Cardiac muscle cell (in vitro differentiated cells and primary cell): ENCODE data around the gene CDK14. TPM values are rescaled to one million over a fixed set of nuclear protein-coding genes. Genes with fewer than 3 reads are reported as not detected.

Experiments
- DNase-seq, 2 donors: peaks; one replicate each; pipeline versions ENCODE4 v3.0.0 to v3.0.0-alpha.2; 2010 to 2017; ENCODE audit warnings: low read depth in 1 of 2, low spot score in 1 of 2
- H3K27ac ChIP-seq: fragments of 200-600 bp; sonication (generic); 2 replicates; pipeline ENCODE4 v1.5.1; 2016
- H3K27me3 ChIP-seq: fragments of 200-600 bp; sonication (generic); 2 replicates; pipeline ENCODE4 v1.6.0; 2016; ENCODE audit warnings: control low read depth
- H3K36me3 ChIP-seq: fragments of 200-600 bp; sonication (generic); 2 replicates; pipeline ENCODE4 v1.5.1; 2016; ENCODE audit warnings: control low read depth
- H3K4me1 ChIP-seq: fragments of 200-600 bp; sonication (generic); 2 replicates; pipeline ENCODE4 v1.8.1; 2017; ENCODE audit warnings: low read depth, mild to moderate bottlenecking, mixed run types
- H3K4me3 ChIP-seq: fragments of 200-600 bp; sonication (generic); 2 replicates; pipeline ENCODE4 v1.5.1; 2016; ENCODE audit warnings: mild to moderate bottlenecking
- H3K9me3 ChIP-seq: fragments of 200-600 bp; sonication (generic); 2 replicates; pipeline ENCODE4 v1.5.1; 2017; ENCODE audit warnings: low read depth, mild to moderate bottlenecking, control low read depth
- polyA plus RNA-seq: library from polyadenylated mRNA; unstranded; fragments of >200 nt; fragmentation: Nextera tagmentation; extraction: Ambion mirVana; gene quantifications from 2 replicates; pipeline ENCODE4 v1.2.1, GENCODE V29; 2016
- total RNA-seq: library from RNA; depleted of rRNA; stranded (reverse); fragments of >200 nt; gene quantifications from 2 replicates; pipeline ENCODE4 v1.2.3, GENCODE V29; 2016
- TF ChIP-seq, protein P1 (sequence below): IDR thresholded peaks from 2 replicates; pipeline ENCODE4 v1.5.1; 2012; ENCODE audit warnings: low read depth, mild to moderate bottlenecking, low read length

The CDK14 gene
- total RNA-seq (20.6 and 22.5 TPM in 2 replicates), polyA plus RNA-seq (23.1 and 27.9 TPM in 2 replicates)

DNA sequence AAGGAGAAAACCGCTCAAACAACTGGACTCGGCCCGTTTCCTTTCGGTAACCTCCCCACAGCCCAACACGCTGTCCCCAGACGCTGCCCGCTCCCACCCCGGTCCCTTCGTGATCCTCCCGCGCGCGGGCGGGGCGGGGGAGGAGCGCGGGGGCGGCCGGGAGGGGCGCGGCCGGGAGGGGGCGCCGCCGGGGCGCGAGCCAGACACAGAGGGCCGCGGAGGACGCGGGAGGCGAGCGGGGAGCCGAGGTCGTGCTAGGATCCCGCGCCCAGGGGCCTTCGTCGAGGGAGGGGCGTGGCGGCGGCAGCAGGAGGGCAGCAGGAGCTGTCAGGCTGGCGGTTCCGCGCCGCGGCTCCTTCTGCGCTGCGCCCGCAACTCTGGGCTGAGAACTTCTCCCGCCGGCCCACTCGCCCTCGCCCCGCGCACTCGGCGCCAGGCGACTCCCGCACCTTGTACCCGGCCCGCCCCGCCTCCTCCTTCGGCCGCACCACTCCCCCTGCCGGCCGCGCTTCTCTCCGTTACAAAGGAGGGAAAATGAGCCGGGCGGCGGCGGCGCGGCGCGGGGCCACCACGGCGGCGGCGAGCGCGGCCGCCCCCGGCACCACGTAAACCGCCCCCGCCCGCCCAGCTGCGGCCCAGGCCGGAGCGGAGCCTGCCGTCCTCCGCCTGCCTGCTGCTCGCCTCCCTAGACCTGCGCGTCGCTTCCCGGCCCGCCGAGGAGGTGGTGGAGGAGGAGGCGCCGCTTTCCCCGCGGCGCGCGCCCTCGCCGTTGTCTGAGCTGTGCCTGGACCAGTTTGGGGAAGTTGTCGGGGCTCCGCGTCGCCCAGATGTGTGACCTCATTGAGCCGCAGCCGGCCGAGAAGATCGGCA is at the start of gene CDK14:
CDK14 (plus strand) TSS at position 521 of the 870 bp plus-strand sequence; CDS start at position 828, 307 bp downstream.
- DNase-seq = peak; percentile 82 to 87
- Histone ChIP-seq H3K27me3 (no peaks in the 10 kb centered on the region), H3K4me1 (peaks cover 14% of the 10 kb centered on the region), H3K36me3 (no peaks in the 10 kb centered on the region), H3K9me3 (no peaks in the 10 kb centered on the region), H3K27ac (peak within 1 kb of the TSS; percentile 83), H3K4me3 (peak within 1 kb of the TSS; percentile 90)
- TF ChIP-seq, protein P1, sequence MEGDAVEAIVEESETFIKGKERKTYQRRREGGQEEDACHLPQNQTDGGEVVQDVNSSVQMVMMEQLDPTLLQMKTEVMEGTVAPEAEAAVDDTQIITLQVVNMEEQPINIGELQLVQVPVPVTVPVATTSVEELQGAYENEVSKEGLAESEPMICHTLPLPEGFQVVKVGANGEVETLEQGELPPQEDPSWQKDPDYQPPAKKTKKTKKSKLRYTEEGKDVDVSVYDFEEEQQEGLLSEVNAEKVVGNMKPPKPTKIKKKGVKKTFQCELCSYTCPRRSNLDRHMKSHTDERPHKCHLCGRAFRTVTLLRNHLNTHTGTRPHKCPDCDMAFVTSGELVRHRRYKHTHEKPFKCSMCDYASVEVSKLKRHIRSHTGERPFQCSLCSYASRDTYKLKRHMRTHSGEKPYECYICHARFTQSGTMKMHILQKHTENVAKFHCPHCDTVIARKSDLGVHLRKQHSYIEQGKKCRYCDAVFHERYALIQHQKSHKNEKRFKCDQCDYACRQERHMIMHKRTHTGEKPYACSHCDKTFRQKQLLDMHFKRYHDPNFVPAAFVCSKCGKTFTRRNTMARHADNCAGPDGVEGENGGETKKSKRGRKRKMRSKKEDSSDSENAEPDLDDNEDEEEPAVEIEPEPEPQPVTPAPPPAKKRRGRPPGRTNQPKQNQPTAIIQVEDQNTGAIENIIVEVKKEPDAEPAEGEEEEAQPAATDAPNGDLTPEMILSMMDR = peak; percentile 41

DNA sequence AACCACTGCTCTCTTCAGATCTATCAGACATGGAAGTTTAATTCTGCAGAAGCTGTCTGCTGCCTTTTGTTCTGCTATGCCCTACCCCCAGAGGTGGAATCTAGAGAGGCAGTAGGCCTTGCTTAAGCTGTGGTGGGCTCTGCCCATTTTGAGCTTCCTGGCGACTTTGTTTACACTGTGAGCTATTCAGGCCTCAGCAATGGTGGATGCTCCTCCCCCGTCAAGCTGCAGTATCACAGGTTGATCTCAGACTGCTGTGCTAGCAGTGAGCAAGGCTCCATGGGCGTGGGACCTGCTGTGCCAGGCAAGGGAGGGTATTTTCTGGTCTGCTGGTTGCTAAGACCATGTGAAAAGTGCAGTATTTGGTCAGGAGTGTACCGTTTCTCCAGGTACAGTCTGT is 45.1 kb upstream of the CDK14 start:
- Histone ChIP-seq H3K27ac (no peak overlapping the region), H3K4me1 (no peaks in the 10 kb centered on the region), H3K9me3 (no peaks in the 10 kb centered on the region), H3K27me3 (no peaks in the 10 kb centered on the region), H3K36me3 (no peaks in the 10 kb centered on the region), H3K4me3 (no peak overlapping the region)
- TF ChIP-seq, protein P1 = no peak
- no peak for DNase-seq

DNA sequence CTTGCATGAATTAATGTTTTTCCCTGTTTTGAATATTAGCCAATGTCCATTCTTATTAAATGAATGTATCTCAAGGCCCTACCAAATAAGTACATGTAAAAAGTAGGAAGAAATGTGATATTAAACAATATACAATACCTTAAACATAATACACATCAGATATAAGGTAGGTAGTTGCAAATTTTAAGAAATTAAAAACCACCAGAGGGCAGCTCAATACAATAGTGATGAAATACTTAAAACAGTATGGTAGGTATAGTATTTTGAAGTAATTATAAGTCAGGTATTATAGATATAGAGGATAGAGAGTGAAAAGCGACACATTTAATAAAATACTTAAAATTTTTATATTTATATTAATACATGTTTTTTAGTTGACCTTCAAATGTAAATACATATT is 43.6 kb upstream of the CDK14 start:
- H3K9me3 ChIP-seq = no peaks in the 10 kb centered on the region
- H3K4me1 ChIP-seq = no peaks in the 10 kb centered on the region
- TF ChIP-seq, protein P1 = peak; percentile 29
- no peak overlapping the region for H3K4me3 ChIP-seq
- H3K27me3 ChIP-seq = no peaks in the 10 kb centered on the region
- H3K27ac ChIP-seq = no peak overlapping the region
- no peaks in the 10 kb centered on the region for H3K36me3 ChIP-seq
- peak in 1 of 2 donors; percentile 45 for DNase-seq

DNA sequence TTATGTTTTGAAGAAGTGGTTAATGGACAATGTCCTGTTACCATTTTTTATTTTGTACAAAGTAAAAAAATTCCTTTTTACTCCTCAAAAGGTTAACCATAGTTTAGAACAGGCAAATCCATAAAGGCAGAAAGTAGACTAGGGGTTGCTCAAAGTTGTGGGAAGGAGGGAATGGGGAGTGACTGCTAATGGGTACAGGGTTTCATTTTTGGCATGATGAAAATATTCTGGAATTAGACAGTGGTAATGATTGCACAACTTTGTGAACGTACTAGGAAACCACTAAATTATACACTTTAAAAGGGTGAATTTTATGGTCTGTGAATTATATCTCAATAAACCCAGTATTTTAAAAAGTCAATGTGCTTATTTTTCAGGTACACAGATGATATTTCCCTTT is 35.4 kb upstream of the CDK14 start:
- no peaks in the 10 kb centered on the region for H3K36me3 ChIP-seq
- TF ChIP-seq, protein P1 = no peak
- no peaks in the 10 kb centered on the region for H3K27me3 ChIP-seq
- DNase-seq = peak in 1 of 2 donors; percentile 73
- no peak overlapping the region for H3K27ac ChIP-seq
- H3K4me1 ChIP-seq = no peaks in the 10 kb centered on the region
- H3K4me3 ChIP-seq = no peak overlapping the region
- no peaks in the 10 kb centered on the region for H3K9me3 ChIP-seq

DNA sequence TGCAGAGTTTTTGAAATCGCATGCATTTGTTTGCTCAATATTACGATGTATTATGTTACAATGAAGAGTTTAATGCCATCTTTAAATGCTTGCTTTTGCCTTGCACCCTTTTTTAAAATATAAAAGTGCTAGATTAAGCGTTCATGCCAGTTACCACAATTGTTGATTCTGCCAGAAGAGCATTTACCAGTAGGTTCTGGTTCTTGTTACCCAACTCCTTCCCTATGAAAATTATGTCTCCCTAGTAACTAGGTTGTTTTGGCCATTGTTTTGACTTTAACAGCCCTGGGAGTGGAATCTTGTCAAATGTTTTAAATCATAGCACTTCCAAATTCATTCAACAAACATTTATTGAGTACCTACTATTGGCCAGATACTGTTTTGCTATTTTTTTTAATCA is 32.8 kb upstream of the CDK14 start:
- H3K4me3 ChIP-seq = no peak overlapping the region
- TF ChIP-seq, protein P1 = no peak
- H3K27ac ChIP-seq = no peak overlapping the region
- H3K4me1 ChIP-seq = no peaks in the 10 kb centered on the region
- no peaks in the 10 kb centered on the region for H3K27me3 ChIP-seq
- H3K36me3 ChIP-seq = no peaks in the 10 kb centered on the region
- no peak for DNase-seq
- H3K9me3 ChIP-seq = no peaks in the 10 kb centered on the region
